Measurements from ENCODE around the gene COL5A1. TPM values are rescaled to one million over a fixed set of nuclear protein-coding genes. Genes with fewer than 3 reads are reported as not detected.

Gene COL5A1
- polyA plus RNA-seq, 1 donor (not counting 4 experiments of a cell fraction or from before 2014, with no cell fraction given): 3.1 TPM

DNA sequence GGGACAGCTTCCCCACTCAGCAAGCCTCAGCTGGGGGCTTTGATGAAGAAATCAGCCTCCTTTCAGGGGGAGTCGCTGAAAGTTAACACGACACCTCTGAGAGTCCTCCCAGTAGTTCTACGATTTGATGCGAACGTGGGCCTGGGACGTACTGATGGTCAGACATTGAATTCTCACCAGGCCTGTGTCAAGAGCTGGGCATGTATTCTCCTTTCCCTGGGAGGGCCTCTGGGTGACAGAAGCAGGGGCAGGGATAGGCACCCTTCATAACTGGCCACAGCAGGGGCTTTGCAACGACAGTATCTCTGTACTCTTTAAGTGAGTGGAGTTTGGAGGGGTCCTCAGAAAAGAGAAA lies 15.6 kb upstream of the COL5A1 start:
- H3K27me3 ChIP-seq (ENCODE audit: control insufficient read depth, extremely low read depth, insufficient read depth, low read length): peaks cover 4% of the 10 kb centered on the region
- H3K4me3 ChIP-seq (ENCODE audit: control insufficient read depth in 2 of 3, extremely low read depth in 1 of 3, insufficient read depth in 2 of 3, low read depth in 1 of 3, low read length in 3 of 3): no peak overlapping the region
- TF ChIP-seq, protein P1, sequence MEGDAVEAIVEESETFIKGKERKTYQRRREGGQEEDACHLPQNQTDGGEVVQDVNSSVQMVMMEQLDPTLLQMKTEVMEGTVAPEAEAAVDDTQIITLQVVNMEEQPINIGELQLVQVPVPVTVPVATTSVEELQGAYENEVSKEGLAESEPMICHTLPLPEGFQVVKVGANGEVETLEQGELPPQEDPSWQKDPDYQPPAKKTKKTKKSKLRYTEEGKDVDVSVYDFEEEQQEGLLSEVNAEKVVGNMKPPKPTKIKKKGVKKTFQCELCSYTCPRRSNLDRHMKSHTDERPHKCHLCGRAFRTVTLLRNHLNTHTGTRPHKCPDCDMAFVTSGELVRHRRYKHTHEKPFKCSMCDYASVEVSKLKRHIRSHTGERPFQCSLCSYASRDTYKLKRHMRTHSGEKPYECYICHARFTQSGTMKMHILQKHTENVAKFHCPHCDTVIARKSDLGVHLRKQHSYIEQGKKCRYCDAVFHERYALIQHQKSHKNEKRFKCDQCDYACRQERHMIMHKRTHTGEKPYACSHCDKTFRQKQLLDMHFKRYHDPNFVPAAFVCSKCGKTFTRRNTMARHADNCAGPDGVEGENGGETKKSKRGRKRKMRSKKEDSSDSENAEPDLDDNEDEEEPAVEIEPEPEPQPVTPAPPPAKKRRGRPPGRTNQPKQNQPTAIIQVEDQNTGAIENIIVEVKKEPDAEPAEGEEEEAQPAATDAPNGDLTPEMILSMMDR (optimal IDR thresholded peaks at IDR 0.05 in 1 of 3, IDR thresholded peaks at IDR 0.05 in 1 of 3, conservative IDR thresholded peaks at IDR 0.05 in 1 of 3; ENCODE audit: extremely low read depth in 1 of 3, insufficient read depth in 2 of 3, low read length in 3 of 3): no peak
- no peak for TF ChIP-seq EZH2 (IDR thresholded peaks at IDR 0.05; ENCODE audit: low read length)
- no peaks in the 10 kb centered on the region for H3K9me3 ChIP-seq (ENCODE audit: control insufficient read depth, low read depth, low read length)
- no peak overlapping the region for H3K9ac ChIP-seq (ENCODE audit: control insufficient read depth, extremely low read depth, insufficient read depth, low read length)
- FAIRE-seq (no peak), DNase-seq (ENCODE audit: low read depth, low spot score) (no peak)
- dilution Hi-C loops (cut with MboI; ENCODE audit: extremely low pct_ligation_motif_present, low sequenced_read_pairs): no loop called here
- H3K36me3 ChIP-seq (ENCODE audit: control insufficient read depth in 2 of 2, extremely low read depth in 1 of 2, insufficient read depth in 2 of 2, low read length in 2 of 2): no peaks in the 10 kb centered on the region
- no peaks in the 10 kb centered on the region for H3K79me2 ChIP-seq (ENCODE audit: control insufficient read depth, insufficient read depth, low read length)
- no peaks in the 10 kb centered on the region for H3K9me1 ChIP-seq (ENCODE audit: control insufficient read depth, extremely low read depth, insufficient read depth, low read length)
- no peak overlapping the region for H3K27ac ChIP-seq (ENCODE audit: control insufficient read depth, insufficient read depth, low read length)
- no peaks in the 10 kb centered on the region for H4K20me1 ChIP-seq (ENCODE audit: control insufficient read depth, extremely low read depth, insufficient read depth, low read length)
- no peak overlapping the region for H2AFZ ChIP-seq (ENCODE audit: control insufficient read depth, low read length)
- H3K4me2 ChIP-seq (ENCODE audit: control insufficient read depth, extremely low read depth, insufficient read depth, low read depth, low read length): no peak overlapping the region
- peaks cover 27% of the 10 kb centered on the region for H3K4me1 ChIP-seq (ENCODE audit: control insufficient read depth, extremely low read depth, insufficient read depth, low read length)

DNA sequence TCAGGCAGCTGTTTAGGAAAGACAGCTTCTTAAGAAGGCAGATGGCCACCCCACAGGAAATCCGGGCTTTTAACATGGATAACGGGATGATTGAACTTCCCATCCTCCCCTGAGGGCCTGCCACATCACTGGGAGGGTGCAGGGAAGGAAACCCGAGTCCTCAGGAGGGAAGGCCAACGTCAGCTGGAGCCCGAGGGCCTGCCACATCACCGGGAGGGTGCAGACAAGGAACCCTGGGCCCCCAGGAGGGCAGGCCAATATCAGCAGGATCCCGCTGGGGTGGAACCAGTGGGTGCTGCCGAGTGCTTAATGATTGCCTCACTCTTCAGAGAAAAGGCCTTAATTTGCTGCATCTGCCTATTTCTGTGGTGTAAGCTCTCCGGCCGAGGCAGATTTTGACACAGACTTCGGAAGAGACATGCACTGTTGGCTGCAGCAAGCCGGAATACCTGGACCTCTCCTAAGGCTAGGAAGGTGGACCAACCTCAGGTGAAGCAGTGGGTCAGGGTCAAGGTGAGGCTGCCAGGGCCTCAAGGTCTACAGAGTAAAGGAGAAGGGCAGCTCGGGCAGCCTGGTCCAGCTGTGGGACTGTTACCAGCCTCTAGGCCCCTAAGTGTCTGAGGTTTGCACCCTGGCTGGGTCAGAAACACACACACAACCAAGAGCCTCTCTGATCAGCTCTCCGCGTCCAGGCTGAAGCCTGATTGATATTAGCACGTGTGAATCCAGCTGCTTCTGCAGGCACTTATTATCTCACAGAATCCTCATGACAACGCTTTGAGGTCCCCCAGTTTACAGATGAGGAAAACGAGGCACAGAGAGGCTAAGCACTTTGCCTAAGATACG lies 14.8 kb upstream of the COL5A1 start:
- H3K4me1 ChIP-seq (ENCODE audit: control insufficient read depth, extremely low read depth, insufficient read depth, low read length): peaks cover 27% of the 10 kb centered on the region
- DNase-seq (ENCODE audit: low read depth, low spot score): no peak
- FAIRE-seq: no peak
- dilution Hi-C loops (cut with MboI; ENCODE audit: extremely low pct_ligation_motif_present, low sequenced_read_pairs): no loop called here
- no peak overlapping the region for H3K9ac ChIP-seq (ENCODE audit: control insufficient read depth, extremely low read depth, insufficient read depth, low read length)
- no peak overlapping the region for H3K4me2 ChIP-seq (ENCODE audit: control insufficient read depth, extremely low read depth, insufficient read depth, low read depth, low read length)
- peaks cover 4% of the 10 kb centered on the region for H3K27me3 ChIP-seq (ENCODE audit: control insufficient read depth, extremely low read depth, insufficient read depth, low read length)
- H2AFZ ChIP-seq (ENCODE audit: control insufficient read depth, low read length): no peak overlapping the region
- no peak overlapping the region for H3K4me3 ChIP-seq (ENCODE audit: control insufficient read depth in 2 of 3, extremely low read depth in 1 of 3, insufficient read depth in 2 of 3, low read depth in 1 of 3, low read length in 3 of 3)
- H4K20me1 ChIP-seq (ENCODE audit: control insufficient read depth, extremely low read depth, insufficient read depth, low read length): no peaks in the 10 kb centered on the region
- H3K36me3 ChIP-seq (ENCODE audit: control insufficient read depth in 2 of 2, extremely low read depth in 1 of 2, insufficient read depth in 2 of 2, low read length in 2 of 2): no peaks in the 10 kb centered on the region
- no peaks in the 10 kb centered on the region for H3K9me3 ChIP-seq (ENCODE audit: control insufficient read depth, low read depth, low read length)
- H3K27ac ChIP-seq (ENCODE audit: control insufficient read depth, insufficient read depth, low read length): no peak overlapping the region
- TF ChIP-seq, protein P1 (optimal IDR thresholded peaks at IDR 0.05 in 1 of 3, IDR thresholded peaks at IDR 0.05 in 1 of 3, conservative IDR thresholded peaks at IDR 0.05 in 1 of 3; ENCODE audit: extremely low read depth in 1 of 3, insufficient read depth in 2 of 3, low read length in 3 of 3): no peak
- TF ChIP-seq EZH2 (IDR thresholded peaks at IDR 0.05; ENCODE audit: low read length): no peak
- no peaks in the 10 kb centered on the region for H3K9me1 ChIP-seq (ENCODE audit: control insufficient read depth, extremely low read depth, insufficient read depth, low read length)
- no peaks in the 10 kb centered on the region for H3K79me2 ChIP-seq (ENCODE audit: control insufficient read depth, insufficient read depth, low read length)
